HG03196 (cell line): Measurements from ENCODE around the gene GCNT1.
"Not testable (repeated sequence)": the region's sequence is repeated elsewhere in the genome, so short reads cannot be mapped to it uniquely, and the experiment has no call there.

Experiments used
- ATAC-seq: cut with Tn5 transposase; IDR thresholded peaks from one replicate; pipeline ENCODE4 v1.9.1; 2021; ENCODE audit not compliant: unreplicated experiment

The GCNT1 gene

GRCh38 chr9:76479337-76479736, 20.4 kb downstream of the GCNT1 start:
- ATAC-seq: not testable (repeated sequence)

- ATAC-seq: no peak
These were observed 27.2 kb downstream of the GCNT1 start for GRCh38 chr9:76486151-76486550.

GRCh38 chr9:76490249-76490990, 31.4 kb downstream of the GCNT1 start:
- no peak for ATAC-seq

GRCh38 chr9:76491056-76491455, 32.1 kb downstream of the GCNT1 start:
- not testable (repeated sequence) for ATAC-seq

GRCh38 chr9:76493496-76493895, 34.5 kb downstream of the GCNT1 start:
- not testable (repeated sequence) for ATAC-seq

- ATAC-seq: no peak
These were observed 41.1 kb downstream of the GCNT1 start for GRCh38 chr9:76500061-76500460.

GRCh38 chr9:76502746-76503145, 43.8 kb downstream of the GCNT1 start:
- ATAC-seq: no peak

GRCh38 chr9:76510041-76510440, 51.1 kb downstream of the GCNT1 start:
- no peak for ATAC-seq

- ATAC-seq: no peak
These were observed 51.5 kb downstream of the GCNT1 start for GRCh38 chr9:76510446-76510845.

GRCh38 chr9:76512826-76513225, 53.8 kb downstream of the GCNT1 start:
- no peak for ATAC-seq

- no peak for ATAC-seq
These were observed 57.4 kb downstream of the GCNT1 start for GRCh38 chr9:76516350-76516749.

GRCh38 chr9:76516871-76517270, 57.9 kb downstream of the GCNT1 start:
- no peak for ATAC-seq

- ATAC-seq: no peak
These were observed 60.3 kb downstream of the GCNT1 start for GRCh38 chr9:76519075-76519835.

- ATAC-seq: no peak
These were observed 62.3 kb downstream of the GCNT1 start for GRCh38 chr9:76521244-76521681.

GRCh38 chr9:76521906-76522305, 62.9 kb downstream of the GCNT1 start:
- ATAC-seq: no peak

GRCh38 chr9:76523617-76524200, 64.7 kb downstream of the GCNT1 start:
- ATAC-seq: not testable (repeated sequence)

GRCh38 chr9:76525196-76525595, 66.2 kb downstream of the GCNT1 start:
- no peak for ATAC-seq

GRCh38 chr9:76526026-76526425, 67.0 kb downstream of the GCNT1 start:
- no peak for ATAC-seq

GRCh38 chr9:76528056-76528455, 69.1 kb downstream of the GCNT1 start:
- ATAC-seq: no peak

GRCh38 chr9:76528642-76529190, 69.7 kb downstream of the GCNT1 start:
- ATAC-seq: no peak

GRCh38 chr9:76529653-76530052, 70.7 kb downstream of the GCNT1 start:
- ATAC-seq: no peak
